Measurements from ENCODE around the gene F11. TPM values are rescaled to one million over a fixed set of nuclear protein-coding genes. Genes with fewer than 3 reads are reported as not detected.
A peak's percentile ranks its signal among the peaks of the same experiment; 100 is the strongest.

The F11 gene
- total and polyA plus RNA-seq, 2 experiments from 2014 or later = 0.74 to 2.1 TPM

- TF ChIP-seq ZNF462 (CRISPR knock-in tag; IDR thresholded peaks at IDR 0.05) (0 out of 2 replicates have a peak, but pooled peaks have one; percentile 12), EZH2phosphoT487 (IDR thresholded peaks at IDR 0.05; ENCODE audit: unreplicated experiment) (no peak)
- Mint-ChIP-seq H3K27ac (peak overlapping the region; percentile 99), H3K9me3 (peaks cover 2% of the 10 kb centered on the region), H3K36me3 (ENCODE audit: low read depth) (peaks cover 33% of the 10 kb centered on the region), H3K4me1 (peaks cover 58% of the 10 kb centered on the region), H3K27me3 (ENCODE audit: insufficient read depth, low read depth, poor library complexity) (peaks cover 13% of the 10 kb centered on the region), H3K4me3 (peak overlapping the region; percentile 57)
- Histone ChIP-seq H3F3A (replicated peaks; ENCODE audit: low read depth) (no peaks in the 10 kb centered on the region), H3K36me3 (ENCODE audit: insufficient read depth) (no peaks in the 10 kb centered on the region), H3K4me1 (ENCODE audit: insufficient read depth) (peaks cover 24% of the 10 kb centered on the region), H3K27ac (ENCODE audit: low read depth) (peak overlapping the region; percentile 98), H2AFZ (no peak overlapping the region), H3K9me2 (ENCODE audit: insufficient read depth) (no peaks in the 10 kb centered on the region; the same call in 1 of the 2 replicates), H3K4me3 (peak overlapping the region; percentile 25), H3K79me2 (replicated peaks; ENCODE audit: insufficient read depth) (peaks cover 13% of the 10 kb centered on the region), H3K4me2 (peak overlapping the region; percentile 55), H3K27me3 (ENCODE audit: insufficient read depth) (no peaks in the 10 kb centered on the region), H4K20me1 (replicated peaks; ENCODE audit: insufficient read depth) (no peaks in the 10 kb centered on the region)
- DNase-seq (ENCODE audit: low spot score) = no peak
- ATAC-seq = peak; percentile 8
These were observed 15.2 kb upstream of the F11 start for GRCh38 chr4:186250760-186251159.

GRCh38 chr4:186255122-186255521 is 10.9 kb upstream of the F11 start:
- Mint-ChIP-seq H3K27ac (0 out of 2 replicates have a peak overlapping the region, but pooled peaks have one; percentile 18), H3K4me3 (no peak overlapping the region)
- no peak for TF ChIP-seq EZH2 (IDR thresholded peaks at IDR 0.05; ENCODE audit: low read depth, unreplicated experiment)
- no peak for TF ChIP-seq REST (IDR thresholded peaks at IDR 0.05; ENCODE audit: unreplicated experiment)
- TF ChIP-seq ETS1 (IDR thresholded peaks at IDR 0.05) = no peak
- no peak for TF ChIP-seq CREB1 (CRISPR knock-in tag; IDR thresholded peaks at IDR 0.05; ENCODE audit: low read depth)
- TF ChIP-seq ZNF114 (CRISPR knock-in tag; IDR thresholded peaks at IDR 0.05) = no peak
- TF ChIP-seq EZH2phosphoT487 (IDR thresholded peaks at IDR 0.05; ENCODE audit: unreplicated experiment) = no peak
- no peak for TF ChIP-seq ZNF331 (CRISPR knock-in tag; IDR thresholded peaks at IDR 0.05; ENCODE audit: low read depth)

More at GRCh38 chr4:186255122-186255521, 10.9 kb upstream of the F11 start:
- no peaks in the 10 kb centered on the region for H4K20me1 ChIP-seq (replicated peaks; ENCODE audit: insufficient read depth)
- no peaks in the 10 kb centered on the region for H3F3A ChIP-seq (replicated peaks; ENCODE audit: low read depth)
- Mint-ChIP-seq H3K9me3 (peaks cover 6% of the 10 kb centered on the region), H3K4me1 (peaks cover 26% of the 10 kb centered on the region), H3K27me3 (ENCODE audit: insufficient read depth, low read depth, poor library complexity) (peaks cover 2% of the 10 kb centered on the region), H3K36me3 (ENCODE audit: low read depth) (peaks cover 60% of the 10 kb centered on the region)
- H2AFZ ChIP-seq = no peak overlapping the region
- no peak for DNase-seq (ENCODE audit: low spot score)
- H3K4me2 ChIP-seq = no peak overlapping the region
- H3K9me2 ChIP-seq (ENCODE audit: insufficient read depth) = no peaks in the 10 kb centered on the region; the same call in 1 of the 2 replicates
- H3K27ac ChIP-seq (ENCODE audit: low read depth) = no peak overlapping the region
- no peak overlapping the region for H3K4me3 ChIP-seq
- no peaks in the 10 kb centered on the region for H3K79me2 ChIP-seq (replicated peaks; ENCODE audit: insufficient read depth)
- H3K36me3 ChIP-seq (ENCODE audit: insufficient read depth) = 0 out of 2 replicates have a peak, but pooled peaks cover 4% of the 10 kb centered on the region
- no peaks in the 10 kb centered on the region for H3K27me3 ChIP-seq (ENCODE audit: insufficient read depth)
- H3K4me1 ChIP-seq (ENCODE audit: insufficient read depth) = peaks cover 18% of the 10 kb centered on the region
- no peak for ATAC-seq

All from GM23338 (cell line).